H1 (cell line): ENCODE data around the gene SMYD5.

ENCODE experiments used
- ATF2 ChIP-seq: IDR thresholded peaks from 2 replicates; pipeline ENCODE4 v1.6.1; 2012; ENCODE audit warnings: low read length, inconsistent platforms
- CEBPB ChIP-seq: IDR thresholded peaks from 2 replicates; pipeline ENCODE4 v1.6.1; 2012; ENCODE audit warnings: low read depth, low read length
- CTCF ChIP-seq, 3 experiments: IDR thresholded peaks; 1 replicate in 2 of 3; 2 replicates in 1 of 3; pipeline versions ENCODE4 v1.5.1 to v1.6.1; 2011; ENCODE audit warnings: low read length in 3 of 3, mild to moderate bottlenecking in 3 of 3, inconsistent platforms in 2 of 3, low read depth in 1 of 3, moderate library complexity in 1 of 3; ENCODE audit not compliant: insufficient read depth in 1 of 3; ENCODE audit errors: control extremely low read depth in 1 of 3
- EZH2 ChIP-seq: fragments of 200-600 bp; sonication (generic); IDR thresholded peaks from 2 replicates; pipeline ENCODE4 v1.7.1; 2012; ENCODE audit warnings: low read depth, mild to moderate bottlenecking, moderate library complexity, low read length, inconsistent platforms; ENCODE audit not compliant: severe bottlenecking
- GABPA ChIP-seq: IDR thresholded peaks from 2 replicates; pipeline ENCODE4 v1.6.1; 2011; ENCODE audit warnings: mild to moderate bottlenecking, low read length, moderate library complexity, borderline replicate concordance; ENCODE audit not compliant: insufficient read depth
- JUN ChIP-seq: IDR thresholded peaks from 2 replicates; pipeline ENCODE4 v1.6.1; 2011; ENCODE audit warnings: low read depth, mild to moderate bottlenecking, improper control_type of control experiment, low read length
- POLR2A ChIP-seq, 2 experiments: IDR thresholded peaks; 1 replicate in 1 of 2; 2 replicates in 1 of 2; pipeline ENCODE4 v1.6.1; 2011; ENCODE audit warnings: low read depth in 2 of 2, low read length in 2 of 2, mild to moderate bottlenecking in 2 of 2; ENCODE audit errors: control extremely low read depth in 1 of 2
- POLR2AphosphoS5 ChIP-seq: IDR thresholded peaks from 2 replicates; pipeline ENCODE4 v1.6.1; 2011; ENCODE audit warnings: low read depth, low read length
- RAD21 ChIP-seq, 2 experiments: IDR thresholded peaks in 1 of 2; conservative IDR thresholded peaks in 1 of 2; 2 replicates each; pipeline ENCODE4 v1.6.1; 2011; ENCODE audit warnings: low read depth in 2 of 2, low read length in 2 of 2, improper control_type of control experiment in 1 of 2, inconsistent platforms in 1 of 2, mild to moderate bottlenecking in 1 of 2, moderate library complexity in 1 of 2
- RNF2 ChIP-seq: fragments of 200-900, 300-1000 bp; sonication (generic); IDR thresholded peaks from 2 replicates; pipeline ENCODE4 v1.7.1; 2016; ENCODE audit warnings: borderline replicate concordance, low read depth, mild to moderate bottlenecking, antibody characterized with exemption, low read length; ENCODE audit not compliant: poor library complexity, severe bottlenecking; ENCODE audit errors: missing control alignments
- SUZ12 ChIP-seq: fragments of 200-600 bp; sonication (generic); IDR thresholded peaks from 2 replicates; pipeline ENCODE4 v1.6.1; 2012; ENCODE audit warnings: mild to moderate bottlenecking, inconsistent platforms, low read length, moderate library complexity, mixed read lengths
- TAF1 ChIP-seq: IDR thresholded peaks from 2 replicates; pipeline ENCODE4 v1.6.1; 2011; ENCODE audit warnings: mild to moderate bottlenecking, low read depth, low read length
- TEAD4 ChIP-seq: IDR thresholded peaks from 2 replicates; pipeline ENCODE4 v1.6.1; 2012; ENCODE audit warnings: low read depth, low read length, inconsistent platforms, mixed read lengths

GRCh38 chr2:73232403-73233153 lies 18.5 kb downstream of the SMYD5 start:
- TF ChIP-seq EZH2 (no peak), GABPA (no peak), CTCF (IDR thresholded peaks at IDR 0.05; ENCODE audit: control extremely low read depth in 1 of 3, insufficient read depth in 1 of 3, low read depth in 1 of 3, low read length in 3 of 3) (no peak), TAF1 (no peak), POLR2AphosphoS5 (no peak), POLR2A (IDR thresholded peaks at IDR 0.05; ENCODE audit: control extremely low read depth in 1 of 2, low read depth in 2 of 2, low read length in 2 of 2) (no peak), CEBPB (no peak), RNF2 (no peak), ATF2 (no peak), SUZ12 (no peak), TEAD4 (no peak), RAD21 (IDR thresholded peaks at IDR 0.05 in 1 of 2, conservative IDR thresholded peaks at IDR 0.05 in 1 of 2; ENCODE audit: low read depth in 2 of 2, low read length in 2 of 2) (no peak), JUN (no peak)
